Measurements from ENCODE around the gene NLGN3.
A peak's percentile ranks its signal among the peaks of the same experiment; 100 is the strongest.
"Not testable (repeated sequence)": the region's sequence is repeated elsewhere in the genome, so short reads cannot be mapped to it uniquely, and the experiment has no call there.

The NLGN3 gene

DNA sequence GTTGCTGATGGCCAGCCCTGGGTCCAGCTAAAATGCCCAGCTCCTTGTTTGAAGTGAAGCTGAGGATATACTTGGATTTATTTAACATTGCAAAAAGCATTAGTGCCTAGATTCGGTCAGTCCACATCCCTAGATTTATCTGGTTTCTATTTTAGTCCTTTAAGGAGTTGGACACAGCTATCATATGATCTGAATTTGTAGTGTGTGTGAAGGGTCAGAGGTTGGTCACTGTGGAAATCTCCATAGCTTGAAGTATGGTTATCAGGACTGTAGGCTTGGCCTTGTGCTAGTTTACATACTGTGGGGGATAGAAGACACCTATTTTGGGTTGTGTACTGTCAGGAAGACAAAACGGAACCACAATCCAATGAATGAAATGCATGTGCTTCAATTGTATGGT lies 28.8 kb downstream of the NLGN3 start:
- no peak for DNase-seq

- DNase-seq: no peak
Measured at GRCh38 chrX:71174795-71175194, 30.2 kb downstream of the NLGN3 start.

DNA sequence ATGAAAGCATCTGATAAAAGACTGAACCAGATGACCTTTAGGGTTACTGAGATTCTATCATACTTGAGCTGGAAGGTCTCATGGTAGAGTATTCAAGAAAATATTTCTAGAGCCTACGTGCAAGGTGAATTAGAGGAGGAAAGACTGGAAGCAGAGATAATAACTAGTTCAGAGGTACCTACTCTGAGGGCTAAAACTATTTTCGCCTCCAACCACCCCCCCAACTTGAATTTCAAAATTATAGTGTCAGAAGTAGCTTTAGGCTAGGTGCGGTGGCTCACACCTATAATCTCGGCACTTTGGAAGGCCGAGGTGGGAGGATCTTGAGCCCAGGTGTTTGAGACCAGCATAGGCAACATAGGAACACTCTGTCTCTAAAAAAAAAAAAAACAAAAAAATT lies 30.9 kb downstream of the NLGN3 start:
- DNase-seq: no peak

- no peak for DNase-seq
Measured at GRCh38 chrX:71177327-71177726, 32.7 kb downstream of the NLGN3 start.

- DNase-seq: peak; percentile 41
Measured at GRCh38 chrX:71178908-71179307, 34.3 kb downstream of the NLGN3 start.

DNA sequence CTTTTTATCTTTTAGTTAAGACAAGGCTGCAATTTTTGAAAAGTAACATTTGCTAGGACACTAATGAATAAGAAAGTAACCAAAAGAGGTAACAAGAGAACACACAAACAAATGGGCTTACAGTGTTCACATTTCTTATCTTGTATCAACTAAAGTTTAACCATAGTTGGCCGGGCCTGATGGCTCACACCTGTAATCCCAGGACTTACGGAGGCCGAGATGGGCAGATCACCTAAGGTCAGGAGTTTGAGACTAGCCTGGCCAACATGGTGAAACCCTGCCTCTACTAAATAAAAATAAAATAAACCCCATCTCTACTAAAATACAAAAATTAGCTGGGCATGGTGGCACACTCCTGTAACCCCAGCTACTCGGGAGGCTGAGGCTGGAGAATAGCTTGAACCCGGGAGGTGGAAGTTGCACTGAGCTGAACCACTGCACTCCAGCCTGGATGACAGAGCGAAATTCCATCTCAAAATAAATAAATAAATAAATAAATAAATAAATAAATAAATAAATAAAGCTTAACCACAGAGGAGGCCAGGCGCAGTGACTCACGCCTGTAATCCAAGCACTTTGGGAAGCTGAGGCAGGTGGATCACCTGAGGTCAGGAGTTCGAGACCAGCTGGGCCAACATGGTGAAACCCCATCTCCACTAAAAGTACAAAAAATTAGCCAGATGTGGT lies 36.1 kb downstream of the NLGN3 start:
- DNase-seq: not testable (repeated sequence)

DNA sequence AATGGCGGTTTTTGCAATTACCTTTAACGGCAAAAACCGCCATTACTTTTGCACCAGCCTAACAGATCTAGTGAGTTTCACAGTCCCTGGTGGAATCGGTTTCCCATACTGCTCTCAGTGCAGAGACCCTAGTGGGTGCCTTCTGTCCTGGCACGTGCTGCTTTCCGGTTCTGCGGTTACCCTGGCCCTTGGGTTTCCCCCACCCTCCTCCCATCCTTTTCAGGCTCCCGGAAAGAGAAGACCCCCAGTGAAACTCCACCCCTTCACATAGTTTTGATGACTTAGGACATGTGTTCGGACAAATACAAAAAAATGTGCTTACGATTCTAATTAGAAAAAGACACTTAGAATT lies 36.9 kb downstream of the NLGN3 start:
- DNase-seq: peak; percentile 58

DNA sequence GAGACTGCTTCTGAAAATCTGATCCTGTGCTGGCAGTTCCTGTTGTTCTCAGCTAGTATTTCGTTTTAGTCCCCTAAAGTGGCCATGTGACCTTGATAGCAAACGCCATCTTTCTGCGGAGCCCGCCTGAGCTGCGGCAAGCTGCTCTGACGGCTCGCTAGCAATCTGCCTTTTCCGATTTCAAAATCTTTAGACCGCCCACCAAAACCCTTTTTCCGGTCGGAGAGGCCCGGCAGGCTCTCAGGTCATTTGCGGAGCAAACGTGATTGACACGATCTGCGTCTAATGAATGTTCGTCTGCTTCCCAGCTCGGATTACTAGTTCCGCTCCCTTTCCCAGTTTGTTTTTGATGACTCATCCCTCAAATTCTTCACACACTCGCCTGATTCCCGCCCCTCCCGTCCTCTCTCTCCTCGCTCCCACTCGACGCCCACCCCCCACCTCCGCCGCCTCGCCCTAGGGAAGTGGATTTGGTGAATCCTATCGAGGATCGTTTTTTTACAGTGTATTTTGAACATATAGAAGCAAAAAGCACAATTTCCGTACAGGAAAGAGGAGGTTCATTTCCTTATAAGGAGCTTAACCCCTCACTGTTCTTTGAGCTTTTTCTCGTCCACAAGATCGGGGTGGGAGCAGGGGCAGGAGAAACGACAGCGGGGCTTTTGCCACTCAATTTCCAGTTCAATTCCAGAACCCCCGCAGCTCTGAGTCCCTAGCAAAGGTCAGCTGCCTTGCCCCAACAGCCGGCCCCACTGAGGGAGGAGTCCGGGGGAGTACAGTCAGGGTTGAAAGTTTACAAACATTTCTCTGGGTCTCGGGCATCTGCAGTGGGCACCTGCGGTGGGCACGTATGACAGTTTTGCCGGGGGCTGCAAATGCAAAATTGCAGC lies 37.5 kb downstream of the NLGN3 start:
- DNase-seq: peak; percentile 84

DNA sequence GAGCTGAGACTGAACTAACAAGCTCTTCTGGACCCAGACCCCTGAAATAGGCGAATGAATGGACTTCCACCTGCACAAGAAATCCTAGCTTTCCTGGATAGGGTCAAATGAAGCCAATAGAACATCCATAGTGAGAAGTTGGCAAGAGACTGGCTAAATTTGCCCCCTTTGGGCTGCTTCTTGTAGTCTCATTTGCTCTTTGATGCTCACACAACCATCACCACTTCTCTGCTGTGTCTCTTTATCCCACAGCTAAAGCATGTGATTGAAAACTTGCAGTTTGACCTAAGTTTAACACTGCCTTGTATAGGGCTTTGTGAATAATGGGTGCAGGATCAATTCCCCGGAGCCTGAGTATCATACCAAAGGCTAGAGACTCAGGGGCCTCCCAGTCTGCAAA lies 38.2 kb downstream of the NLGN3 start:
- no peak for DNase-seq

DNA sequence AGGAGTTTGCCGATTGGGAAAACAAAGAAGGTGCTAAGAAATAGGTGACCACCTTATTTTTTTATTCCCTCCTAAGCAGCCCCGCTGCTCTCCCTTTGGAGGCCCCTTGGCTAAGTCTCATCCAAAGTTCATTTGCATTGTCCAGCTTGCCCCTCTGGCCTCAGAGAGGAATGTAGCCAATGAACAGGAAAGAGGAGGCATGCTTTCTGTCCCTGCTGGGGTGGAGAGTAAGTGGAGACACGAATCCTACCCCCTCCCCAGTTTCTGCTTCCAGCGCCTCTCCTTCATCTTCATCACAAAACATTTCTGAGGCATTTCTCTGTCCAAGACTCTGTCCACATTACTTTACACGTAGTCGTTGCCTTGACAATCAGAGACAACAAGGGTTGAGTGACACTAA lies 38.7 kb downstream of the NLGN3 start:
- DNase-seq: no peak

DNA sequence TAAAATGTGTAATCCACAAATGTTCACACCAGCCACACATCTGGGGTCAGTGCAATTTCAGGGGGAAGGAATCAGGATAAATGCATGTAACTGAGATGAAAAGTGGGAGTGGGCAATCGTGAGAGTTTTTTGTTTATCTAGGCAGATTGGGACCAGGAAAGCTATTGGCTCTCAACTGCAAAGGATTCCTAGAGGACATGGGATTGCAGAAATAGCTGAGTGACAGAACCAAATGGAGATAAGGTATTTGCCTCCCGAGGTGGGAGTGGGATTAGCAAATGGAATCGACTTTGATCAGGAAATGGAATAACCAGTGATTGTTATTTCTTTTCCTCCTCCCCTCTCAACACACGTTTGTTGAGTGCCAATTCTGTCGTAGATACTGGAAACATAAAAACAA lies 39.5 kb downstream of the NLGN3 start:
- no peak for DNase-seq

GRCh38 chrX:71184803-71185495 lies 40.3 kb downstream of the NLGN3 start:
- DNase-seq: no peak

GRCh38 chrX:71191248-71191647 lies 46.6 kb downstream of the NLGN3 start:
- DNase-seq: no peak

GRCh38 chrX:71195964-71196649 lies 51.5 kb downstream of the NLGN3 start:
- DNase-seq: peak; percentile 9

- DNase-seq: peak; percentile 9
Measured at GRCh38 chrX:71198066-71198465, 53.4 kb downstream of the NLGN3 start.

GRCh38 chrX:71199252-71200008 lies 54.8 kb downstream of the NLGN3 start:
- no peak for DNase-seq

DNA sequence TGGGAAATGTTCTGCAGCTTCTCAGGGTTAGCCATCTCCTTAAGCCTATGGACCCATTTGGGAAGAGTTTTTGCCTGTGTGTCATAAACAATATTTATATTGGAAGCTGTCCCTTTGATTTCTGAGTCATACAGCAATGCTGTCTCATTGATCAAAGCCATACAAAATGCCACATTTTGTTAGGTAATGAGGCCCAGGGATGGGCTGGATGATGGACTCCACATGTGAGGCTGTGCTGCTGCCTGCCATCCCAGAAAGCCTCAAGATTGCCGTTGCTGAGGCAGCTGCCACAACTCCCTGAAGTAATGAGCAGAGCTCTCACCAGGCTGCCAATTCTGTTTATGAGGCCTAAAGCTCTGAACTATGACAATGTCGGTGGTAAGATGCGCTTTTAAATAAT lies 66.2 kb downstream of the NLGN3 start:
- no peak for DNase-seq

DNA sequence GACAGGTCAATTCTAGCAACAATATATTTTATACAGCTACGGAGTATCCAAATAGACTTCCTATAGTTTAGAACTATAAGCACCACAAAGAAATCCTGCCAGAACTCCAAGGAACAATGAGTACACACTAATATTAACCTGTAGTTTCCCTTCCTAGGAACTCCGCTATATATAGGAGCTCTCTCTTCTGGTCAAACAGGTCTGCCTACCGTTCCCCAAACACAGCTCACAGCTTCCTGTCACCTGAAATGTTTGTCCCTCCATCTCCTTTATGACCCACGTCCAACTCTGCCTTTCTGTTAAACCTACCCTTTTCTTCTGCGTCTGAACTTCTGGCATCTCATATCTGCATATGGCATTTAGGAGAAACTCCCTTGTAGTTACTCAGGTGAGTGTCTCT lies 67.9 kb downstream of the NLGN3 start:
- DNase-seq: no peak

DNA sequence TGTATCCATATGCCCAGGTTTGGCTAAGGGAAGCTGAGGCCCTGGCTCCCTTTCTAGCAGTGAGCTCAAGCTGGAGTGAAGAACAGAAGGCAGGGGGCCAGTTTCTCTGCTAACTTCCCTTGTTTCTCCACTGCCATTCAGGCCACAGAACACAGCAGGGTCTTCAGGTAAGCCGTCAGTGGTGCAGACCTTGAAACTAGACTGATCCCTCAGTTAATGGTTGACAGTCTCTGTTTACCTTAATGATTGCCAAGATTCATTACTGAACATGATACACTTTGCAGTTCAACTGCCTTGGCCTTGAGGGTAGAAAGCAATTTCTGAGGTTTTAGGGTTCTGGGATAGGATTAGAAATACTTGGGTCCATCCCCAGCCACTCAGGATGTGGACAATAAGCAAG lies 69.5 kb downstream of the NLGN3 start:
- DNase-seq: no peak

DNA sequence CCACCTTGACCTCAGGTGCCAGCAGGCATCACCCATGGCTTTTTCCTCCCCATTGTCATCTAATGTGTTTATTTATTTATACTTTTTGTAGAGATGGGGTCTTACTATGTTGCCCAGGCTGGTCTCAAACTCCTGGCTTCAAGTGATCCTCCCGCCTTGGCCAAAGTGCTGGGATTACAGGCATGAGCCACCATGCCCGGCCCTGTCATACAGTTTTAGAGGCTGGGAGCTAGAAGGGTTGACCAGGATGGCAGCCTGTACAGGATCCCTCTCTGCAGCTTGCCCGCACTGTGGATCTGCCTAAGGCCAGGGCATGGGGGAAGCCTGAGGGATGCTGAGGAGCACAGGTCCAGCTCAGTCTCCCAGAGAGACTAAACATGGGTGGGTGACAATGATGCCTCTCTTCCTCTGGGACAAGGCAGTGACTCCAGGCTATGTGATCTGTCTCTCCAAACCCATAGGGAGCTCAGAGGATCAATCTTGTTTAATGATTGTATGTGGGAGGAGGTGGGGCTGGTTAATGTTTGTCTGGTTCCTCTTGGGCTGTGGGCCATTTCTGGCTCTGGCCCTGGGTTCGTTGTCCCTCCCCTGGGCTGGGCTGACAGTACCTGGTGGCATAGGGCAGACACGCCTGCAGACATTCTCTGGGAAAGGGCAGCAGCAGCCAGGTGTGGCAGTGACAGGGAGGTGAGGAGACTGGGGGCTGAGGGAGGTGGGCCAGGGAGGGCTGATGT lies 70.1 kb downstream of the NLGN3 start:
- DNase-seq: no peak

GRCh38 chrX:71215338-71215912 lies 70.8 kb downstream of the NLGN3 start:
- no peak for DNase-seq

Data from stimulated activated CD4-positive, alpha-beta T cell treated with anti-CD3 and anti-CD28 coated beads, Interleukin-4, amount 100 ng/mL, for 24 hours (primary cell).